Mesendoderm (in vitro differentiated cells): ENCODE data around the gene MUC5B.
A peak's percentile ranks its signal among the peaks of the same experiment; 100 is the strongest.

ENCODE experiments used
- DNase-seq: peaks from one replicate; pipeline ENCODE4 v3.0.0; 2013
- H2AK5ac ChIP-seq: 2 replicates; pipeline ENCODE4 v1.6.1; 2013; ENCODE audit warnings: low read length, inconsistent platforms
- H2BK120ac ChIP-seq: 2 replicates; pipeline ENCODE4 v1.6.1; 2013; ENCODE audit warnings: low read depth, mild to moderate bottlenecking, low read length, moderate library complexity, mixed read lengths
- H2BK15ac ChIP-seq: replicated peaks from 2 replicates; pipeline ENCODE4 v1.6.1; 2013; ENCODE audit warnings: low read depth, mild to moderate bottlenecking, moderate library complexity
- H2BK5ac ChIP-seq: 2 replicates; pipeline ENCODE4 v1.6.1; 2013; ENCODE audit warnings: low read length, inconsistent platforms
- H3K18ac ChIP-seq: 2 replicates; pipeline ENCODE4 v1.6.1; 2013; ENCODE audit warnings: mild to moderate bottlenecking, low read length, mixed read lengths
- H3K23ac ChIP-seq: one replicate; pipeline ENCODE4 v1.6.1; 2013; ENCODE audit warnings: low read length
- H3K27ac ChIP-seq: 2 replicates; pipeline ENCODE4 v1.5.1; 2013; ENCODE audit warnings: low read depth, mild to moderate bottlenecking, inconsistent platforms, low read length, moderate library complexity
- H3K27me3 ChIP-seq: 2 replicates; pipeline ENCODE4 v1.6.1; 2013; ENCODE audit warnings: low read length, control low read depth, mild to moderate bottlenecking, inconsistent platforms; ENCODE audit not compliant: insufficient read depth, poor library complexity
- H3K36me3 ChIP-seq: 2 replicates; pipeline ENCODE4 v1.6.1; 2013; ENCODE audit warnings: low read length, inconsistent platforms; ENCODE audit not compliant: control insufficient read depth, insufficient read depth
- H3K4ac ChIP-seq: one replicate; pipeline ENCODE4 v1.6.1; 2013; ENCODE audit warnings: low read depth, mild to moderate bottlenecking, low read length, moderate library complexity
- H3K4me1 ChIP-seq: 2 replicates; pipeline ENCODE4 v1.6.1; 2013; ENCODE audit warnings: low read depth, low read length, inconsistent platforms; ENCODE audit not compliant: control insufficient read depth
- H3K4me2 ChIP-seq: 2 replicates; pipeline ENCODE4 v1.6.1; 2013; ENCODE audit warnings: low read length
- H3K4me3 ChIP-seq: 2 replicates; pipeline ENCODE4 v1.5.1; 2013; ENCODE audit warnings: mild to moderate bottlenecking, low read length
- H3K56ac ChIP-seq: one replicate; pipeline ENCODE4 v1.6.1; 2013; ENCODE audit warnings: low read length
- H3K79me1 ChIP-seq: 2 replicates; pipeline ENCODE4 v1.6.1; 2013; ENCODE audit warnings: low read length, inconsistent platforms
- H3K79me2 ChIP-seq: 2 replicates; pipeline ENCODE4 v1.6.1; 2013; ENCODE audit warnings: mild to moderate bottlenecking, low read length; ENCODE audit not compliant: control insufficient read depth, insufficient read depth
- H3K9ac ChIP-seq: 2 replicates; pipeline ENCODE4 v1.6.1; 2013; ENCODE audit warnings: low read length, inconsistent platforms
- H4K5ac ChIP-seq: one replicate; pipeline ENCODE4 v1.6.1; 2013; ENCODE audit warnings: low read length
- H4K8ac ChIP-seq: one replicate; pipeline ENCODE4 v1.6.1; 2013; ENCODE audit warnings: low read depth, mild to moderate bottlenecking, control low read depth, low read length, moderate library complexity
- WGBS: extraction: QIAGEN DNeasy Blood & Tissue Kit; methylation state at CpG from one replicate; pipeline ENCODE4 v1.1.7; 2013; ENCODE audit warnings: low lambda C conversion rate, missing lambda C conversion rate; ENCODE audit not compliant: insufficient coverage; ENCODE audit errors: extremely low coverage; 5-methylcytosine and 5-hydroxymethylcytosine counted together

MUC5B gene

DNA sequence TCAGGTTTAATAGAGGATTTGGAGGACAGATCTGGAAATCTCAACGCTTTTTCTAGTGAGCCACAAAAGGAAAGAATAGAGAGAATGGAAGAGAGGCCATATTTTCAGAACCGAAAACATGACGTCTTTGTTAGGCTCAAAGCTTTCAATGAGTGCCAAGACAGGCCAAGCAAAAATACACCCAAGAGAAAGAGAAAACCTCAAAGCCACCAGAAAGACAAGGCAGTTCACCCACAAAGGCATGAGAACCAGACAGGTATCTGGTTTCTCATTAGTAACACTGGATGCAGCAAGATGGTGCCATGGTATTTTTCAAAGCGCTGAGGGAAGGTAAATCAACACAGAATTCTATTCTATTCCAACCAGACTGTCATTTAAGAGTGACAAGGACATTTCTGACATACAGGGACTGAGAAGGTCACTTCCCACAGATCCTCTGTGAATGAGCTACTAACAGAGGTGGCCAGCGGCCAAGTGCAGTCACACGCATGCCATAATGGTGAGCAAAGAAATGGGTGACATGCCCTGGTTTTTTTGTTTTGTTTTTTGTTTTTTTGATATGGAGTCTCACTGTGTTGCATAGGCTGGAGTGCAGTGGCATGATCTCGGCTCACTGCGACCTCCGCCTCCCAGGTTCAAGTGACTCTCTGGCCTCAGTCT lies 44.7 kb downstream of the MUC5B start:
- Histone ChIP-seq H4K5ac (no peak overlapping the region), H2BK5ac (no peak overlapping the region), H2AK5ac (no peak overlapping the region), H2BK120ac (no peak overlapping the region), H3K36me3 (no peaks in the 10 kb centered on the region), H3K27me3 (no peaks in the 10 kb centered on the region), H2BK15ac (no peak overlapping the region), H3K56ac (no peak overlapping the region), H3K4me3 (no peak overlapping the region), H3K9ac (no peak overlapping the region), H3K79me2 (no peaks in the 10 kb centered on the region), H4K8ac (no peak overlapping the region), H3K4ac (no peak overlapping the region), H3K27ac (no peak overlapping the region), H3K23ac (no peak overlapping the region), H3K79me1 (no peaks in the 10 kb centered on the region), H3K4me1 (peaks cover 2% of the 10 kb centered on the region), H3K18ac (no peak overlapping the region), H3K4me2 (no peak overlapping the region)
- no CpG with 5 or more reads among the region's 9 CpGs for WGBS
- no peak for DNase-seq

DNA sequence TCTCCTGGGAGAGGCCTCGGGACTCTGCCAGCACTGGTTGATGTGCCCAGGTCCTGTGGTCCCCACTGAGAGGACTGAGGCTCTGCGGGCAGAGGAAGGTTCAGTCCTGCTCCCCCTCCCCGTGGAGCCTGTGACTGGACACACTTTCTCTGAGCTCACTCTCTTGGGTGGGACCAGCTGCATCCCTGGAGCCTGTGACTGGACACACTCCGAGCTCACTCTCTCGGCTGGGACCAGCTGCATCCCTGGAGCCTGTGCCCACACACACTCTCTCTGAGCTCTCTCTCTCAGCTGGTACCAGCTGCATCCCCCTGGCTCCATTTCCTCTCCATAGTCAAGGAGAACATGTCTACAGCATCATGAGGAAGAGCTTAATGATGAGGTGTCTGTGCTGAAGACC lies 47.1 kb downstream of the MUC5B start:
- H3K79me2 ChIP-seq = no peaks in the 10 kb centered on the region
- no peak overlapping the region for H4K8ac ChIP-seq
- H2BK120ac ChIP-seq = no peak overlapping the region
- H3K4ac ChIP-seq = no peak overlapping the region
- H3K36me3 ChIP-seq = no peaks in the 10 kb centered on the region
- no peak overlapping the region for H3K56ac ChIP-seq
- no peak overlapping the region for H3K23ac ChIP-seq
- no peak overlapping the region for H3K4me3 ChIP-seq
- H4K5ac ChIP-seq = no peak overlapping the region
- no peak overlapping the region for H2BK5ac ChIP-seq
- no peak overlapping the region for H3K4me2 ChIP-seq
- DNase-seq = no peak
- no peaks in the 10 kb centered on the region for H3K79me1 ChIP-seq
- no CpG with 5 or more reads among the region's 5 CpGs for WGBS
- H3K4me1 ChIP-seq = peaks cover 2% of the 10 kb centered on the region
- no peak overlapping the region for H2BK15ac ChIP-seq
- no peak overlapping the region for H3K9ac ChIP-seq
- no peak overlapping the region for H2AK5ac ChIP-seq
- no peak overlapping the region for H3K27ac ChIP-seq
- no peaks in the 10 kb centered on the region for H3K27me3 ChIP-seq
- no peak overlapping the region for H3K18ac ChIP-seq

DNA sequence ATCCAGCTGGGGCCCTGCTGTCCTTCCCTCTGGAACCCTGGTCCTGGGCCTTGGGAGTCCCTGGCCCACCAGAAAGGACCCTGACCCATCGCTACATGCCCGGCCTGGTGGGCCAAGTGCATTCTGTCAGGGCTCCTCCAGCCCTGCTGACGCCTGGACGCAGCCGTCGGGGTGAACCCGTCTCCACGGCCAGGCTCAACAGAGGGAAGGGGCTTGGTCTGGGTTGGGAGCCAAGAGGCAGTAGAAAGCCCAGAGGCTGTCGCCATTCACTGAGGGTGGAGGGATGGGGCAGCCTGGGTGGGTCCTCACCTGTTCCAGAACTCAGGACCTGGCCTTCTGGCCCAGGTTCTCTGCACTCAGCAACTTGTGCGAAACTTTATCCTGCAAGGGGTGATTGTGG lies 47.6 kb downstream of the MUC5B start:
- no CpG with 5 or more reads among the region's 10 CpGs for WGBS
- no peaks in the 10 kb centered on the region for H3K27me3 ChIP-seq
- no peaks in the 10 kb centered on the region for H3K79me1 ChIP-seq
- H3K79me2 ChIP-seq = no peaks in the 10 kb centered on the region
- no peak overlapping the region for H2AK5ac ChIP-seq
- no peaks in the 10 kb centered on the region for H3K36me3 ChIP-seq
- no peak overlapping the region for H2BK120ac ChIP-seq
- no peak overlapping the region for H3K4me3 ChIP-seq
- H4K8ac ChIP-seq = no peak overlapping the region
- H3K23ac ChIP-seq = no peak overlapping the region
- H3K18ac ChIP-seq = no peak overlapping the region
- H3K27ac ChIP-seq = no peak overlapping the region
- H3K4me1 ChIP-seq = peaks cover 2% of the 10 kb centered on the region
- no peak overlapping the region for H3K9ac ChIP-seq
- DNase-seq = no peak
- peak overlapping the region; percentile 25 for H3K56ac ChIP-seq
- H2BK5ac ChIP-seq = no peak overlapping the region
- H2BK15ac ChIP-seq = no peak overlapping the region
- no peak overlapping the region for H3K4ac ChIP-seq
- no peak overlapping the region for H4K5ac ChIP-seq
- no peak overlapping the region for H3K4me2 ChIP-seq

DNA sequence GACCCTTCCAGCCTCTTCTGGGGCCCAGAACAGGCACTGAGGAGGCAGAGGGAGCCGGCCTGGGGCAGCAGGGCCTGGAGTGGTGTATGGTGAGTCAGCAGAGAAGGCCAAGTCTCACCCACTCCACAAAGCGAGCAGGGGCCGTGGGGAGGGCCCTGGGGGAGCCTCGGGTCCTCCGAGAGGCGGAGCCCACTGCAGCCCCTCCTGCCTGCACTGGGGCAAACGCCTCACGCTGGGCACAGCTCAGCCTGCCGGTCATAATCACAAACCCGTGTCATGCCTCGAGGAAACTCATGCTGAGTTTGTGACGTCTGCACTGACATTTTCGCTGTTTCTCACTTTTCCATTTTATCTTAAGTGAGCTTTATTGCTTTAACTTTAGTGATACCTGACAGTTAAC lies 48.1 kb downstream of the MUC5B start:
- WGBS = no CpG with 5 or more reads among the region's 13 CpGs
- Histone ChIP-seq H3K79me1 (no peaks in the 10 kb centered on the region), H3K79me2 (no peaks in the 10 kb centered on the region), H3K4ac (no peak overlapping the region), H2AK5ac (no peak overlapping the region), H3K4me2 (no peak overlapping the region), H3K36me3 (no peaks in the 10 kb centered on the region), H3K27me3 (no peaks in the 10 kb centered on the region), H3K9ac (no peak overlapping the region), H2BK5ac (no peak overlapping the region), H2BK15ac (no peak overlapping the region), H4K5ac (no peak overlapping the region), H3K18ac (no peak overlapping the region), H3K4me3 (no peak overlapping the region), H2BK120ac (no peak overlapping the region), H4K8ac (no peak overlapping the region), H3K56ac (peak overlapping the region; percentile 25), H3K27ac (no peak overlapping the region), H3K4me1 (peaks cover 2% of the 10 kb centered on the region), H3K23ac (no peak overlapping the region)
- DNase-seq = peak; percentile 67

DNA sequence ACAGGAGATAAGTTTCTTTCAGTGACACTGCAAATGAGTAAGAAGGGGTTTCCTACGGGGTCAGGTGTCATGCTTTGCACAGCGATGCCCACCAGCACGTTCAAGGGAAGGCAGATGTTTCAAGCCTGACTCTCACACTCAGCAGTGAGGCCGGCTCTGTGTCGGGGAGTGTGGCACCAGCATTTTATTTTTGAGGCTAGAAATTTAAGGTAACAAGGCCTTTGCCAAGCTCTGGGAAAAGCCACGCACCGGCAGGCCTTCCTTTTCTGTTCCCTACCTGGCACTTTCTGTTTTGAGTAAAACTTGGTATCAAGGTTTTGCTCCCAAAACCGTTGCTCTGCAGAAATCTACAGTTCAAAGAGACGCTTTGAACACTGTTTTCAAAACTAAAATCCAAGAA lies 48.5 kb downstream of the MUC5B start:
- H2BK15ac ChIP-seq = no peak overlapping the region
- H3K4me3 ChIP-seq = no peak overlapping the region
- no CpG with 5 or more reads among the region's 9 CpGs for WGBS

DNA sequence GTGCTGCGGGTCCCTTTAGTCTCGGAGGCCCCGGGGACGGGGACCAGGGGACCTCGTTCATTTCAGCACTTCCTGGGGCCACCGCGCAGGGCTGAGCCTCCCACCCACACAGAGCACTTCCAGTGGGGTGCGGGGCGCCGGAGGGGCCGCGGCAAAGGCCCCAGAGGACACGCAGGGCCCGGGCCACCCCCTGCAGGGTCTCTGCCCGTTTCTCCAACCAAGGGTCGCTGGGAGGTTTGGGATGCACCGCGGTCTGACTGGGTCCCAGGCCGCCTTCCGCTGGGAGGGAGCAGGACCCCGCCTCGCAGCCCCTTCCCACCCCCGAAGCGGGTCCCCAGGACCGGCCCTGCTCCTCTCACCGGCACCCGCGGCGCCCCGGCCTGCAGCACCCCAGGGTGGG lies 49.1 kb downstream of the MUC5B start:
- Histone ChIP-seq H3K56ac (no peak overlapping the region), H3K79me1 (no peaks in the 10 kb centered on the region)
- no CpG with 5 or more reads among the region's 30 CpGs for WGBS

More for the DNA sequence above, 48.5 kb downstream of the MUC5B start:
- H3K4ac ChIP-seq = no peak overlapping the region
- H2BK120ac ChIP-seq = no peak overlapping the region
- no peak overlapping the region for H3K27ac ChIP-seq
- no peak overlapping the region for H2BK5ac ChIP-seq
- no peak overlapping the region for H4K5ac ChIP-seq
- H3K4me2 ChIP-seq = no peak overlapping the region
- H2AK5ac ChIP-seq = no peak overlapping the region
- H3K18ac ChIP-seq = no peak overlapping the region
- no peak for DNase-seq
- no peaks in the 10 kb centered on the region for H3K79me2 ChIP-seq
- H3K9ac ChIP-seq = no peak overlapping the region
- H3K4me1 ChIP-seq = peaks cover 2% of the 10 kb centered on the region
- no peaks in the 10 kb centered on the region for H3K79me1 ChIP-seq
- no peak overlapping the region for H4K8ac ChIP-seq
- H3K23ac ChIP-seq = no peak overlapping the region
- H3K56ac ChIP-seq = no peak overlapping the region
- no peaks in the 10 kb centered on the region for H3K36me3 ChIP-seq
- no peaks in the 10 kb centered on the region for H3K27me3 ChIP-seq

More for the DNA sequence above, 49.1 kb downstream of the MUC5B start:
- no peak overlapping the region for H3K4me3 ChIP-seq
- H3K27me3 ChIP-seq = no peaks in the 10 kb centered on the region
- H3K23ac ChIP-seq = no peak overlapping the region
- H3K4me1 ChIP-seq = peaks cover 2% of the 10 kb centered on the region
- H2BK5ac ChIP-seq = no peak overlapping the region
- H2AK5ac ChIP-seq = no peak overlapping the region
- no peaks in the 10 kb centered on the region for H3K79me2 ChIP-seq
- no peak overlapping the region for H3K18ac ChIP-seq
- H4K8ac ChIP-seq = no peak overlapping the region
- H4K5ac ChIP-seq = no peak overlapping the region
- H3K36me3 ChIP-seq = no peaks in the 10 kb centered on the region
- no peak overlapping the region for H2BK15ac ChIP-seq
- H3K9ac ChIP-seq = no peak overlapping the region
- H3K4me2 ChIP-seq = no peak overlapping the region
- H3K27ac ChIP-seq = no peak overlapping the region
- no peak for DNase-seq
- no peak overlapping the region for H3K4ac ChIP-seq
- no peak overlapping the region for H2BK120ac ChIP-seq
